HEK293 (cell line): ENCODE results near the gene COG3.

Source experiments
- CTCF ChIA-PET: fragments of 350-600 bp; formaldehyde crosslinking; extraction: SDS; loops from one replicate; lab custom pipeline; 2021; ENCODE audit warnings: antibody characterized with exemption; lab: Yijun Ruan, JAX
- POLR2A ChIA-PET: fragments of 300-600 bp; formaldehyde crosslinking; extraction: SDS; loops from one replicate; lab custom pipeline; 2020; ENCODE audit warnings: antibody characterized with exemption, inconsistent platforms; lab: Yijun Ruan, JAX
- H3K27ac ChIP-seq: fragments of 200-500 bp; sonication (Bioruptor generic); 2 replicates; pipeline ENCODE4 v1.5.1; 2014; ENCODE audit warnings: low read depth, low read length, control low read depth, inconsistent platforms; ENCODE audit errors: extremely low read depth
- H3K36me3 ChIP-seq, 2 experiments: fragments of 200-500 bp in 1 of 2; sonication (Bioruptor generic) in 1 of 2; 1 replicate in 1 of 2; 2 replicates in 1 of 2; pipeline ENCODE4 v1.5.1; 2014 to 2017; ENCODE audit warnings: inconsistent platforms in 2 of 2, low read length in 2 of 2; ENCODE audit not compliant: control insufficient read depth in 2 of 2, insufficient read depth in 1 of 2
- H3K4me1 ChIP-seq: fragments of 200-500 bp; sonication (Bioruptor generic); 2 replicates; pipeline ENCODE4 v1.5.1; 2014; ENCODE audit warnings: mild to moderate bottlenecking, low read length, inconsistent platforms; ENCODE audit not compliant: control insufficient read depth, insufficient read depth
- H3K4me3 ChIP-seq: 2 replicates; pipeline ENCODE4 v1.5.1; 2011; ENCODE audit warnings: low read depth, mild to moderate bottlenecking, control low read depth, low read length, moderate library complexity
- H3K9me3 ChIP-seq: fragments of 200-500 bp; sonication (Bioruptor generic); 2 replicates; pipeline ENCODE4 v1.5.1; 2014; ENCODE audit warnings: low read depth, low read length, inconsistent platforms; ENCODE audit not compliant: control insufficient read depth, insufficient read depth
- HOXC10 ChIP-seq: sonication (generic); formaldehyde crosslinking; IDR thresholded peaks from 2 replicates; pipeline ENCODE4 v1.8.1; 2023; ENCODE audit warnings: mild to moderate bottlenecking, missing genetic modification reagents
- ZBTB11 ChIP-seq: fragments of 450-650 bp; formaldehyde crosslinking; conservative IDR thresholded peaks from 2 replicates; pipeline ENCODE4 v1.5.1; 2016; ENCODE audit warnings: low read depth, missing biosample characterization, missing genetic modification characterization
- ZBTB48 ChIP-seq: fragments of 450-650 bp; formaldehyde crosslinking; IDR thresholded peaks from 2 replicates; pipeline ENCODE4 v1.5.1; 2016; ENCODE audit warnings: missing biosample characterization, missing genetic modification characterization
- ZBTB49 ChIP-seq: fragments of 450-650 bp; formaldehyde crosslinking; IDR thresholded peaks from 2 replicates; pipeline ENCODE4 v1.5.1; 2016; ENCODE audit warnings: missing biosample characterization, missing genetic modification characterization, low read depth
- ZFHX2 ChIP-seq: fragments of 450-650 bp; formaldehyde crosslinking; conservative IDR thresholded peaks from 2 replicates; pipeline ENCODE4 v1.5.1; 2016; ENCODE audit warnings: missing biosample characterization, missing genetic modification characterization
- ZNF214 ChIP-seq: fragments of 450-650 bp; formaldehyde crosslinking; IDR thresholded peaks from 2 replicates; pipeline ENCODE4 v1.5.1; 2017; ENCODE audit warnings: missing biosample characterization, mild to moderate bottlenecking, missing genetic modification characterization, borderline replicate concordance
- ZNF221 ChIP-seq: fragments of 450-650 bp; formaldehyde crosslinking; IDR thresholded peaks from 2 replicates; pipeline ENCODE4 v1.5.1; 2017; ENCODE audit warnings: missing biosample characterization, missing genetic modification characterization, borderline replicate concordance
- ZNF580 ChIP-seq: fragments of 450-650 bp; formaldehyde crosslinking; IDR thresholded peaks from 2 replicates; pipeline ENCODE4 v1.5.1; 2016; ENCODE audit warnings: missing biosample characterization, missing genetic modification characterization
- ZNF629 ChIP-seq: fragments of 450-650 bp; formaldehyde crosslinking; IDR thresholded peaks from 2 replicates; pipeline ENCODE4 v1.5.1; 2017; ENCODE audit warnings: missing biosample characterization, missing genetic modification characterization
- ZNF645 ChIP-seq: fragments of 450-650 bp; formaldehyde crosslinking; IDR thresholded peaks from 2 replicates; pipeline ENCODE4; 2016; ENCODE audit warnings: missing biosample characterization, missing genetic modification characterization
- ZNF792 ChIP-seq: fragments of 450-650 bp; formaldehyde crosslinking; IDR thresholded peaks from 2 replicates; pipeline ENCODE4 v1.5.1; 2016; ENCODE audit warnings: missing biosample characterization, missing genetic modification characterization
- TF ChIP-seq, protein P1 (sequence below): fragments of 450-650 bp; formaldehyde crosslinking; IDR thresholded peaks from 2 replicates; pipeline ENCODE4 v1.5.1; 2016; ENCODE audit warnings: missing biosample characterization, missing genetic modification characterization, borderline replicate concordance
- TF ChIP-seq, protein P2 (sequence below): fragments of 450-650 bp; formaldehyde crosslinking; IDR thresholded peaks from 2 replicates; pipeline ENCODE4 v1.5.1; 2016; ENCODE audit warnings: missing biosample characterization, missing genetic modification characterization
- TF ChIP-seq, protein P3 (sequence below): fragments of 450-650 bp; formaldehyde crosslinking; IDR thresholded peaks from 2 replicates; pipeline ENCODE4 v1.5.1; 2017; ENCODE audit warnings: missing biosample characterization, missing genetic modification characterization

Gene COG3

GRCh38 chr13:45534604-45535003, 69.9 kb downstream of the COG3 start (continued):
- TF ChIP-seq ZNF221 (tag by site-specific recombination) (no peak), ZFHX2 (tag by site-specific recombination) (no peak), ZBTB11 (tag by site-specific recombination) (no peak), ZBTB49 (tag by site-specific recombination) (no peak), ZNF580 (tag by site-specific recombination) (no peak), ZNF645 (tag by site-specific recombination) (no peak)
- TF ChIP-seq, protein P1, sequence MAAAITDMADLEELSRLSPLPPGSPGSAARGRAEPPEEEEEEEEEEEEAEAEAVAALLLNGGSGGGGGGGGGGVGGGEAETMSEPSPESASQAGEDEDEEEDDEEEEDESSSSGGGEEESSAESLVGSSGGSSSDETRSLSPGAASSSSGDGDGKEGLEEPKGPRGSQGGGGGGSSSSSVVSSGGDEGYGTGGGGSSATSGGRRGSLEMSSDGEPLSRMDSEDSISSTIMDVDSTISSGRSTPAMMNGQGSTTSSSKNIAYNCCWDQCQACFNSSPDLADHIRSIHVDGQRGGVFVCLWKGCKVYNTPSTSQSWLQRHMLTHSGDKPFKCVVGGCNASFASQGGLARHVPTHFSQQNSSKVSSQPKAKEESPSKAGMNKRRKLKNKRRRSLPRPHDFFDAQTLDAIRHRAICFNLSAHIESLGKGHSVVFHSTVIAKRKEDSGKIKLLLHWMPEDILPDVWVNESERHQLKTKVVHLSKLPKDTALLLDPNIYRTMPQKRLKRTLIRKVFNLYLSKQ (tag by site-specific recombination), result no peak
- TF ChIP-seq, protein P2, sequence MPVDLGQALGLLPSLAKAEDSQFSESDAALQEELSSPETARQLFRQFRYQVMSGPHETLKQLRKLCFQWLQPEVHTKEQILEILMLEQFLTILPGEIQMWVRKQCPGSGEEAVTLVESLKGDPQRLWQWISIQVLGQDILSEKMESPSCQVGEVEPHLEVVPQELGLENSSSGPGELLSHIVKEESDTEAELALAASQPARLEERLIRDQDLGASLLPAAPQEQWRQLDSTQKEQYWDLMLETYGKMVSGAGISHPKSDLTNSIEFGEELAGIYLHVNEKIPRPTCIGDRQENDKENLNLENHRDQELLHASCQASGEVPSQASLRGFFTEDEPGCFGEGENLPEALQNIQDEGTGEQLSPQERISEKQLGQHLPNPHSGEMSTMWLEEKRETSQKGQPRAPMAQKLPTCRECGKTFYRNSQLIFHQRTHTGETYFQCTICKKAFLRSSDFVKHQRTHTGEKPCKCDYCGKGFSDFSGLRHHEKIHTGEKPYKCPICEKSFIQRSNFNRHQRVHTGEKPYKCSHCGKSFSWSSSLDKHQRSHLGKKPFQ, result no peak

DNA sequence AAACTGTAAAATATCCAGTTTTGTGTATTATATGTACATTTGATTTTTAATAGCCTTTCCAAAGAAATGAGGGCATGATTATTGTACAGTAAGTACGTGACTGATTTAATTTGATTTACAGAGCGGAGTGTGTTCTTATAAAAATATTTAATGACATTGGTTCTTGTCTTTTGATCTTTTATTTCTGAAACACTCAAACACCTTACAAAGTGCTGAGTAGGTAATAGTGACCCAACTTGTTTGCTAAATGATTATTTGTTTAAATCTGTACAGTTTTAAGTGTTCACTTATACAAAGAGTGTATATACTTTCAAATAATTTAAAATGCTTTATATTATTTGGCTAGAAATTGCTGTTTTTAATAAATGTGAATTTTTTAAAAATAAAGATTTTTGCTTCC, 71.5 kb downstream of the COG3 start:
- Histone ChIP-seq H3K4me1 (no peaks in the 10 kb centered on the region), H3K27ac (no peak overlapping the region), H3K36me3 (peaks cover 0 to 36% of the 10 kb centered on the region in 2 experiments; a peak in 1 of 3 replicates), H3K4me3 (no peak overlapping the region), H3K9me3 (no peaks in the 10 kb centered on the region)
- ChIA-PET CTCF (interaction anchor here (0.6 kb wide), 1 partner anchor 9 kb away, joined by 3 read pairs; no protein-coding TSS in a partner anchor), POLR2A (no interaction called here)
- TF ChIP-seq ZNF629 (tag by site-specific recombination), result no peak
- no peak for TF ChIP-seq ZNF214 (tag by site-specific recombination)
- TF ChIP-seq, protein P3, sequence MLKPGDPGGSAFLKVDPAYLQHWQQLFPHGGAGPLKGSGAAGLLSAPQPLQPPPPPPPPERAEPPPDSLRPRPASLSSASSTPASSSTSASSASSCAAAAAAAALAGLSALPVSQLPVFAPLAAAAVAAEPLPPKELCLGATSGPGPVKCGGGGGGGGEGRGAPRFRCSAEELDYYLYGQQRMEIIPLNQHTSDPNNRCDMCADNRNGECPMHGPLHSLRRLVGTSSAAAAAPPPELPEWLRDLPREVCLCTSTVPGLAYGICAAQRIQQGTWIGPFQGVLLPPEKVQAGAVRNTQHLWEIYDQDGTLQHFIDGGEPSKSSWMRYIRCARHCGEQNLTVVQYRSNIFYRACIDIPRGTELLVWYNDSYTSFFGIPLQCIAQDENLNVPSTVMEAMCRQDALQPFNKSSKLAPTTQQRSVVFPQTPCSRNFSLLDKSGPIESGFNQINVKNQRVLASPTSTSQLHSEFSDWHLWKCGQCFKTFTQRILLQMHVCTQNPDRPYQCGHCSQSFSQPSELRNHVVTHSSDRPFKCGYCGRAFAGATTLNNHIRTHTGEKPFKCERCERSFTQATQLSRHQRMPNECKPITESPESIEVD, result no peak
- no peak for TF ChIP-seq HOXC10
- no peak for TF ChIP-seq ZBTB48
- no peak for TF ChIP-seq ZNF792
